K562 treated with DMSO at 1 percent for 4 hours (cell line): ENCODE results near the gene HOXB2. TPM values are rescaled to one million over a fixed set of nuclear protein-coding genes. Genes with fewer than 3 reads are reported as not detected.

Experiments used
- total RNA-seq: library from RNA; unstranded; fragments of 300-600 nt; gene quantifications from 2 replicates; pipeline ENCODE4 v1.2.3, GENCODE V29; 2022; ENCODE audit not compliant: insufficient read depth

Gene HOXB2
- 57.9 and 62.4 TPM in 2 replicates for total RNA-seq

GRCh38 chr17:48545022-48545375 lies at the start of gene HOXB2:
HOXB2 (minus strand) TSS chr17:48545109; CDS start chr17:48544911, 198 bp downstream.

GRCh38 chr17:48593126-48593829 lies 48.4 kb upstream of the HOXB2 start, which contains the start of gene HOXB5:
HOXB5 (minus strand) TSS chr17:48593779; CDS start chr17:48593682, 97 bp downstream.

GRCh38 chr17:48589831-48590606 lies 45.1 kb upstream of the HOXB2 start, which contains the start of gene HOXB3:
HOXB3 (minus strand) TSS chr17:48590241; CDS start chr17:48552474, 37,767 bp downstream.

GRCh38 chr17:48577946-48578615 lies 33.2 kb upstream of the HOXB2 start, which contains the start of gene HOXB4:
HOXB4 (minus strand) TSS chr17:48578350; CDS start chr17:48578319, 31 bp downstream.

GRCh38 chr17:48530887-48531272 lies 14.0 kb downstream of the HOXB2 start, which contains the start of gene HOXB1:
HOXB1 (minus strand) TSS chr17:48531011; CDS start chr17:48530904, 107 bp downstream.

Other genes starting within 250 kb of the HOXB2 start
- gene SKAP1, start 114.9 kb downstream of the HOXB2 start, total RNA-seq, result not detected in 2 replicates
- gene HOXB1, start 14.1 kb downstream of the HOXB2 start, total RNA-seq, result not detected in 2 replicates
- 9.1 and 11.3 TPM in 2 replicates for gene HOXB4, start 33.2 kb upstream of the HOXB2 start, total RNA-seq
- gene HOXB3, start 45.1 kb upstream of the HOXB2 start, total RNA-seq, result 17.6 and 31.9 TPM in 2 replicates
- 5.7 and 8.7 TPM in 2 replicates for gene HOXB5, start 48.7 kb upstream of the HOXB2 start, total RNA-seq
- 10.0 and 13.8 TPM in 2 replicates for gene HOXB6, start 59.9 kb upstream of the HOXB2 start, total RNA-seq
- gene HOXB7, start 65.9 kb upstream of the HOXB2 start, total RNA-seq, result 18.3 and 18.6 TPM in 2 replicates
- 27.4 and 40.7 TPM in 2 replicates for gene HOXB8, start 70.2 kb upstream of the HOXB2 start, total RNA-seq
- gene HOXB9, start 81.2 kb upstream of the HOXB2 start, total RNA-seq, result 136 and 143 TPM in 2 replicates
- not detected in 2 replicates for gene PRAC1, start 177.4 kb upstream of the HOXB2 start, total RNA-seq
- not detected in 2 replicates for gene PRAC2, start 178.1 kb upstream of the HOXB2 start, total RNA-seq
- gene HOXB13, start 183.6 kb upstream of the HOXB2 start, total RNA-seq, result not detected in 2 replicates